H9 (cell line): ENCODE measurements around the gene NUTF2. TPM values are rescaled to one million over a fixed set of nuclear protein-coding genes. Genes with fewer than 3 reads are reported as not detected.

ENCODE experiments used
- DNase-seq: peaks from one replicate; pipeline ENCODE4 v3.0.0-alpha.2; 2017
- H2AFZ ChIP-seq: one replicate; pipeline ENCODE4 v1.6.1; 2013; ENCODE audit warnings: mild to moderate bottlenecking, low read length, control low read depth, moderate library complexity
- H2AK5ac ChIP-seq: 2 replicates; pipeline ENCODE4 v1.6.1; 2013; ENCODE audit warnings: low read length, control low read depth, mixed read lengths; ENCODE audit not compliant: insufficient read length
- H2BK120ac ChIP-seq: one replicate; pipeline ENCODE4 v1.6.1; 2013; ENCODE audit warnings: low read depth, mild to moderate bottlenecking, low read length, control low read depth, inconsistent platforms; ENCODE audit not compliant: poor library complexity, severe bottlenecking
- H2BK12ac ChIP-seq: 2 replicates; pipeline ENCODE4 v1.6.1; 2013; ENCODE audit warnings: low read length, control low read depth, mixed read lengths, low read depth; ENCODE audit not compliant: insufficient read length
- H2BK15ac ChIP-seq: 2 replicates; pipeline ENCODE4 v1.6.1; 2013; ENCODE audit warnings: low read depth, low read length, control low read depth
- H2BK20ac ChIP-seq: one replicate; pipeline ENCODE4 v1.6.1; 2013; ENCODE audit warnings: low read depth, mild to moderate bottlenecking, low read length, control low read depth, inconsistent platforms; ENCODE audit not compliant: poor library complexity, severe bottlenecking
- H2BK5ac ChIP-seq: 2 replicates; pipeline ENCODE4 v1.6.1; 2013; ENCODE audit warnings: low read length, control low read depth, mixed read lengths; ENCODE audit not compliant: insufficient read length
- H3K14ac ChIP-seq: 2 replicates; pipeline ENCODE4 v1.6.1; 2013; ENCODE audit warnings: low read length, control low read depth; ENCODE audit not compliant: insufficient read depth
- H3K18ac ChIP-seq: 2 replicates; pipeline ENCODE4 v1.6.1; 2013; ENCODE audit warnings: low read depth, mild to moderate bottlenecking, mixed read lengths, low read length, control low read depth; ENCODE audit not compliant: insufficient read length
- H3K23ac ChIP-seq: 2 replicates; pipeline ENCODE4 v1.6.1; 2013; ENCODE audit warnings: low read length, control low read depth, mixed read lengths, low read depth; ENCODE audit not compliant: insufficient read length
- H3K23me2 ChIP-seq: 2 replicates; pipeline ENCODE4 v1.6.1; 2013; ENCODE audit warnings: low read depth, mild to moderate bottlenecking, mixed read lengths, low read length, control low read depth; ENCODE audit not compliant: insufficient read length, poor library complexity, severe bottlenecking
- H3K27ac ChIP-seq: 2 replicates; pipeline ENCODE4 v1.5.1; 2013; ENCODE audit warnings: low read length, control low read depth, mixed read lengths, low read depth; ENCODE audit not compliant: insufficient read length
- H3K27me3 ChIP-seq: 2 replicates; pipeline ENCODE4 v1.6.1; 2013; ENCODE audit warnings: low read length, control low read depth, inconsistent platforms; ENCODE audit not compliant: insufficient read depth
- H3K4ac ChIP-seq: 2 replicates; pipeline ENCODE4 v1.6.1; 2013; ENCODE audit warnings: low read depth, mild to moderate bottlenecking, control low read depth, inconsistent platforms, low read length, moderate library complexity
- H3K4me1 ChIP-seq: 2 replicates; pipeline ENCODE4 v1.6.1; 2013; ENCODE audit warnings: low read length, control low read depth, inconsistent platforms; ENCODE audit not compliant: insufficient read depth
- H3K4me2 ChIP-seq: 2 replicates; pipeline ENCODE4 v1.6.1; 2013; ENCODE audit warnings: low read length, control low read depth, mixed read lengths; ENCODE audit not compliant: insufficient read length, insufficient read depth
- H3K56ac ChIP-seq: 2 replicates; pipeline ENCODE4 v1.6.1; 2013; ENCODE audit warnings: low read depth, mild to moderate bottlenecking, mixed read lengths, low read length, control low read depth; ENCODE audit not compliant: insufficient read length
- H3K79me1 ChIP-seq: 2 replicates; pipeline ENCODE4 v1.6.1; 2013; ENCODE audit warnings: low read depth, mild to moderate bottlenecking, moderate library complexity, low read length, control low read depth, inconsistent platforms; ENCODE audit not compliant: insufficient read depth, poor library complexity, severe bottlenecking
- H3K79me2 ChIP-seq: 2 replicates; pipeline ENCODE4 v1.6.1; 2013; ENCODE audit warnings: low read length, control low read depth, inconsistent platforms; ENCODE audit not compliant: insufficient read depth
- H3K9ac ChIP-seq: 2 replicates; pipeline ENCODE4 v1.6.1; 2013; ENCODE audit warnings: low read length, control low read depth, mixed read lengths; ENCODE audit not compliant: insufficient read length; ENCODE audit errors: extremely low read depth
- H3K9me3 ChIP-seq: one replicate; pipeline ENCODE4 v1.6.1; 2013; ENCODE audit warnings: low read depth, low read length, inconsistent platforms; ENCODE audit not compliant: control insufficient read depth
- H3T11ph ChIP-seq: one replicate; pipeline ENCODE4 v1.6.1; 2013; ENCODE audit warnings: mild to moderate bottlenecking, low read length, control low read depth, inconsistent platforms
- H4K20me1 ChIP-seq: one replicate; pipeline ENCODE4 v1.6.1; 2013; ENCODE audit not compliant: control insufficient read depth, insufficient read length, insufficient read depth
- H4K5ac ChIP-seq: 2 replicates; pipeline ENCODE4 v1.6.1; 2013; ENCODE audit warnings: low read depth, mild to moderate bottlenecking, mixed read lengths, low read length, control low read depth; ENCODE audit not compliant: insufficient read length
- H4K8ac ChIP-seq: replicated peaks from 2 replicates; pipeline ENCODE4 v1.6.1; 2013; ENCODE audit warnings: low read length, control low read depth, mixed read lengths, low read depth; ENCODE audit not compliant: insufficient read length
- H4K91ac ChIP-seq: 2 replicates; pipeline ENCODE4 v1.6.1; 2013; ENCODE audit warnings: low read depth, mild to moderate bottlenecking, moderate library complexity, mixed read lengths, low read length, control low read depth; ENCODE audit not compliant: insufficient read length
- H3K27ac Mint-ChIP-seq, 3 experiments: 2 replicates in 2 of 3; 3 replicates in 1 of 3; pipeline ENCODE4 v1.8.0; 2020 to 2021; ENCODE audit warnings: mixed read lengths in 3 of 3, mild to moderate bottlenecking in 1 of 3, moderate library complexity in 1 of 3
- H3K27me3 Mint-ChIP-seq: 2 replicates; pipeline ENCODE4 v1.8.0; 2021; ENCODE audit warnings: low read depth, mild to moderate bottlenecking, moderate library complexity, mixed read lengths
- H3K36me3 Mint-ChIP-seq, 3 experiments: 2 replicates in 2 of 3; 3 replicates in 1 of 3; pipeline ENCODE4 v1.8.0; 2020 to 2021; ENCODE audit warnings: low read depth in 3 of 3, mixed read lengths in 3 of 3; ENCODE audit not compliant: insufficient read depth in 1 of 3
- H3K4me1 Mint-ChIP-seq, 2 experiments: 2 replicates each; pipeline ENCODE4 v1.8.0; 2020; ENCODE audit warnings: mixed read lengths in 2 of 2
- H3K4me3 Mint-ChIP-seq, 2 experiments: 2 replicates in 1 of 2; 3 replicates in 1 of 2; pipeline ENCODE4 v1.8.0; 2020 to 2021; ENCODE audit warnings: mild to moderate bottlenecking in 2 of 2, mixed read lengths in 2 of 2, moderate library complexity in 1 of 2
- H3K9me3 Mint-ChIP-seq, 2 experiments: 2 replicates in 1 of 2; 3 replicates in 1 of 2; pipeline ENCODE4 v1.8.0; 2020; ENCODE audit warnings: mild to moderate bottlenecking in 2 of 2, mixed read lengths in 2 of 2, moderate library complexity in 1 of 2
- WGBS: extraction: QIAGEN DNeasy Blood & Tissue Kit; methylation state at CpG from one replicate; pipeline ENCODE4 v1.1.7; 2013; ENCODE audit warnings: missing lambda C conversion rate, low lambda C conversion rate, mixed read lengths; ENCODE audit not compliant: insufficient read length; ENCODE audit errors: extremely low coverage; 5-methylcytosine and 5-hydroxymethylcytosine counted together
- total RNA-seq: library from RNA; stranded (reverse); gene quantifications from 2 replicates; pipeline ENCODE4 v1.2.1, GENCODE V29; 2021
- TF ChIP-seq, protein P1 (sequence below): fragments of 200-600 bp; sonication (generic); conservative IDR thresholded peaks from 3 replicates; pipeline ENCODE4 v1.8.0; 2021; ENCODE audit warnings: antibody characterized with exemption, mild to moderate bottlenecking

Gene NUTF2
- total RNA-seq, 1 experiment from 2014 or later, result 198 TPM

DNA sequence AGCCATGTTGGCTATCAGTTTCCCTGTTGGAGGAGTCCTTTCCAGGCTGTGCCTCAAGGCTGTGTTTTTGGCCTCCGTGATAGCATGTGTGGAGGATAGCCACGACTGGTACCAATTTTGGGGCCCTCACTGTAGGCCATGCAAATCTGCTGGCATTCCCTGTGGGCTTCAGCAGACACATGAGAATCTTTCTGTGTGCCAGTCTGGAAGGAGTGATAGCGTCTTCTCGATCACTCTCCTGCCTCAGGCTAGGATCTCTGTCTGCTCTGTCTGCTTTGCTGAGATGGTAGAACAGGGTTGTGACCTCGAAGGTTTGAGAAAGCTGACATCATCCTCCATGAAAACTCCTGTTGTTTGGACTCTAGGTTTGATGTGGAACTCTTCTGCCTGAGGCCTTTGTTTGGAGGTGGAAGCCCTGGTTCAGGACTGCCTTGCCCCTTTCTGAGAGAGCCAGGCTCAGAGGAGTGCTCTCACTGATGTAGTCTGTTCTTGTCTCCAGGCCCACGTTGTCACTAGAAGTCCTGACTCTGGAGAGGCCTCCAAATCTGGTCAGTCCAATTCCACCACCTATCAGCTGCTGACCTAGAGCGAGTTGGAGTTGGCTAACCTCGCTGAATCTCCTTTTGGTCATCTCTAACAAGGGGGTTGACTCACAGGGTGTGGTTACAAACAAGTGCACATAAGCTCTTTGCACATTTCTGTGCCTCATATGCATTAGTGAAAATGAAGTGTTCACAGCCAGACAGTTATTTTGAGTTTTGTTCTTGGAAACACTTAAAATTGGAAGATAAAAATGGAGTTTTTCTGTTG lies 14.1 kb downstream of the NUTF2 start:
- H3K23ac ChIP-seq, result no peak overlapping the region
- no peak overlapping the region for H2BK120ac ChIP-seq
- peaks cover 3% of the 10 kb centered on the region for H4K20me1 ChIP-seq
- TF ChIP-seq, protein P1, sequence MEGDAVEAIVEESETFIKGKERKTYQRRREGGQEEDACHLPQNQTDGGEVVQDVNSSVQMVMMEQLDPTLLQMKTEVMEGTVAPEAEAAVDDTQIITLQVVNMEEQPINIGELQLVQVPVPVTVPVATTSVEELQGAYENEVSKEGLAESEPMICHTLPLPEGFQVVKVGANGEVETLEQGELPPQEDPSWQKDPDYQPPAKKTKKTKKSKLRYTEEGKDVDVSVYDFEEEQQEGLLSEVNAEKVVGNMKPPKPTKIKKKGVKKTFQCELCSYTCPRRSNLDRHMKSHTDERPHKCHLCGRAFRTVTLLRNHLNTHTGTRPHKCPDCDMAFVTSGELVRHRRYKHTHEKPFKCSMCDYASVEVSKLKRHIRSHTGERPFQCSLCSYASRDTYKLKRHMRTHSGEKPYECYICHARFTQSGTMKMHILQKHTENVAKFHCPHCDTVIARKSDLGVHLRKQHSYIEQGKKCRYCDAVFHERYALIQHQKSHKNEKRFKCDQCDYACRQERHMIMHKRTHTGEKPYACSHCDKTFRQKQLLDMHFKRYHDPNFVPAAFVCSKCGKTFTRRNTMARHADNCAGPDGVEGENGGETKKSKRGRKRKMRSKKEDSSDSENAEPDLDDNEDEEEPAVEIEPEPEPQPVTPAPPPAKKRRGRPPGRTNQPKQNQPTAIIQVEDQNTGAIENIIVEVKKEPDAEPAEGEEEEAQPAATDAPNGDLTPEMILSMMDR, result no peak
- no peak overlapping the region for H3T11ph ChIP-seq
- no CpG with 5 or more reads among the region's 8 CpGs for WGBS
- Mint-ChIP-seq H3K27ac (no peak overlapping the region; a peak in 1 of 7 replicates), H3K9me3 (no peaks in the 10 kb centered on the region), H3K27me3 (no peaks in the 10 kb centered on the region), H3K36me3 (peaks cover 21 to 38% (median 35%) of the 10 kb centered on the region in 3 experiments), H3K4me1 (peaks cover 35 to 50% of the 10 kb centered on the region in 2 experiments), H3K4me3 (no peak overlapping the region)
- H3K14ac ChIP-seq, result no peak overlapping the region
- no peak overlapping the region for H3K56ac ChIP-seq
- no peak overlapping the region for H2AK5ac ChIP-seq
- H3K27me3 ChIP-seq, result no peaks in the 10 kb centered on the region
- no peaks in the 10 kb centered on the region for H3K9me3 ChIP-seq
- peaks cover 6% of the 10 kb centered on the region; the same call in 1 of the 2 replicates for H3K4me1 ChIP-seq
- H3K23me2 ChIP-seq, result no peaks in the 10 kb centered on the region
- no peak overlapping the region for H3K4ac ChIP-seq
- H3K79me2 ChIP-seq, result peaks cover 29% of the 10 kb centered on the region; the same call in 1 of the 2 replicates
- H3K9ac ChIP-seq, result no peak overlapping the region
- no peak overlapping the region for H3K27ac ChIP-seq
- no peak overlapping the region for H4K8ac ChIP-seq
- no peak overlapping the region for H3K18ac ChIP-seq
- no peak overlapping the region for H4K91ac ChIP-seq
- no peak overlapping the region for H2BK20ac ChIP-seq
- no peak for DNase-seq
- no peak overlapping the region for H2BK5ac ChIP-seq
- no peak overlapping the region for H2BK12ac ChIP-seq
- peak overlapping the region; percentile 16 for H4K5ac ChIP-seq
- peaks cover 3% of the 10 kb centered on the region for H3K79me1 ChIP-seq
- no peak overlapping the region for H2BK15ac ChIP-seq
- no peak overlapping the region for H3K4me2 ChIP-seq
- no peak overlapping the region for H2AFZ ChIP-seq
